ENCODE measurements around the gene MTA2. TPM values are rescaled to one million over a fixed set of nuclear protein-coding genes. Genes with fewer than 3 reads are reported as not detected.

The MTA2 gene
- total and polyA plus RNA-seq, 2 of the 8 experiments (the other 6 are each of a cell fraction or from before 2014, with no cell fraction given), result 25.7 to 114 TPM

GRCh38 chr11:62560566-62561103, 41.0 kb downstream of the MTA2 start (continued):
- peak; percentile 65; the same call in 1 of the 2 replicates for TF ChIP-seq MAX (IDR thresholded peaks at IDR 0.05)
- no peak for TF ChIP-seq KDM5A (IDR thresholded peaks at IDR 0.05; ENCODE audit: low read length)
- TF ChIP-seq EZH2 (IDR thresholded peaks at IDR 0.05; ENCODE audit: low read depth, low read length, severe bottlenecking), result no peak
- no peak for TF ChIP-seq MAFK (IDR thresholded peaks at IDR 0.05; ENCODE audit: low read depth, low read length)
- TF ChIP-seq ATF3 (IDR thresholded peaks at IDR 0.05; ENCODE audit: insufficient read depth, low read depth, low read length), result no peak
- TF ChIP-seq BACH1 (IDR thresholded peaks at IDR 0.05; ENCODE audit: low read length), result no peak
- peak; percentile 83 to 96 (median 86) for TF ChIP-seq CTCF (IDR thresholded peaks at IDR 0.05; ENCODE audit: control extremely low read depth in 1 of 3, insufficient read depth in 1 of 3, low read depth in 1 of 3, low read length in 3 of 3)
- TF ChIP-seq SUZ12 (IDR thresholded peaks at IDR 0.05; ENCODE audit: low read length), result no peak
- TF ChIP-seq HDAC2 (IDR thresholded peaks at IDR 0.05; ENCODE audit: borderline replicate concordance in 1 of 2, low read depth in 2 of 2, low read length in 2 of 2), result no peak
- no peak for TF ChIP-seq EP300 (IDR thresholded peaks at IDR 0.05; ENCODE audit: borderline replicate concordance in 1 of 2, low read depth in 2 of 2, low read length in 2 of 2)
- TF ChIP-seq CREB1 (IDR thresholded peaks at IDR 0.05), result no peak
- no peak for TF ChIP-seq YY1 (IDR thresholded peaks at IDR 0.05; ENCODE audit: low read depth, low read length)
- peak; percentile 53; the same call in 1 of the 2 replicates for TF ChIP-seq SRF (IDR thresholded peaks at IDR 0.05; ENCODE audit: low read depth, low read length)
- TF ChIP-seq CBX5 (IDR thresholded peaks at IDR 0.05; ENCODE audit: low read depth, low read length), result no peak
- no peak for TF ChIP-seq SAP30 (IDR thresholded peaks at IDR 0.05; ENCODE audit: insufficient read depth, insufficient replicate concordance, low read length)
- TF ChIP-seq POLR2A (IDR thresholded peaks at IDR 0.05; ENCODE audit: control extremely low read depth in 1 of 2, low read depth in 2 of 2, low read length in 2 of 2), result peak in 1 of 2 experiments; percentile 71; a peak in 1 of 3 replicates
- no peak for TF ChIP-seq POLR2AphosphoS5 (IDR thresholded peaks at IDR 0.05; ENCODE audit: low read depth, low read length)
- TF ChIP-seq HDAC6 (IDR thresholded peaks at IDR 0.05; ENCODE audit: low read depth, low read length), result no peak
- peak; percentile 96 for TF ChIP-seq TEAD4 (IDR thresholded peaks at IDR 0.05; ENCODE audit: low read depth, low read length)
- no peak for TF ChIP-seq CHD1 (IDR thresholded peaks at IDR 0.05; ENCODE audit: low read depth, low read length)
- TF ChIP-seq SIN3A (conservative IDR thresholded peaks at IDR 0.05 in 1 of 2, IDR thresholded peaks at IDR 0.05 in 1 of 2; ENCODE audit: low read depth in 1 of 2, low read length in 2 of 2), result 0 out of 4 replicates have a peak, but pooled peaks of 1 of the 2 experiments have one; percentile 52
- TF ChIP-seq PHF8 (conservative IDR thresholded peaks at IDR 0.05; ENCODE audit: low read depth, low read length), result no peak

All from H1 (cell line).